Upper lobe of left lung (tissue), 6 donors: ENCODE results near the gene MAN2B2. TPM values are rescaled to one million over a fixed set of nuclear protein-coding genes. Genes with fewer than 3 reads are reported as not detected.

Experiments used
- ATAC-seq, 2 donors: fragments of 200-7000 bp; cut with Tn5 transposase; one replicate each; pipeline ENCODE4 v1.9.1; 2022; ENCODE audit warnings: mild to moderate bottlenecking in 2 of 2, moderate library complexity in 2 of 2; ENCODE audit not compliant: low FRiP score in 2 of 2
- DNase-seq, 2 donors: peaks; one replicate each; pipeline ENCODE4 v3.0.0-alpha.2; 2019 to 2020
- H3K27ac ChIP-seq, 4 donors: fragments of 200-600 bp; sonication (generic); one replicate each; pipeline ENCODE4 v1.5.1; 2016 to 2019
- H3K27me3 ChIP-seq, 4 donors: fragments of 200-600 bp; sonication (generic); one replicate each; pipeline ENCODE4 v1.5.1; 2017 to 2019
- H3K36me3 ChIP-seq, 4 donors: fragments of 200-600 bp; sonication (generic); one replicate each; pipeline ENCODE4 v1.5.1; 2016 to 2019
- H3K4me1 ChIP-seq, 4 donors: fragments of 200-600 bp; sonication (generic); one replicate each; pipeline ENCODE4 v1.5.1; 2018 to 2019
- H3K4me3 ChIP-seq, 4 donors: fragments of 200-600 bp; sonication (generic); one replicate each; pipeline ENCODE4 v1.5.1; 2017 to 2019; ENCODE audit warnings: mild to moderate bottlenecking in 2 of 4, moderate library complexity in 1 of 4
- H3K9me3 ChIP-seq, 4 donors: fragments of 200-600 bp; sonication (generic); one replicate each; pipeline ENCODE4 v1.5.1; 2018 to 2019
- CTCF ChIP-seq, 6 experiments: fragments of 450-650 bp in 4 of 6; fragments of 200-600 bp in 2 of 6; sonication (generic) in 2 of 6; IDR thresholded peaks; one replicate each; pipeline ENCODE4 v1.5.1; 2016 to 2019; ENCODE audit warnings: antibody characterized with exemption in 6 of 6
- EP300 ChIP-seq, 4 donors: sonication (generic); formaldehyde crosslinking; IDR thresholded peaks; one replicate each; pipeline ENCODE4 v1.5.1; 2017; ENCODE audit warnings: antibody characterized with exemption in 4 of 4, control low read depth in 2 of 4
- POLR2A ChIP-seq, 4 donors: fragments of 450-650 bp; IDR thresholded peaks; one replicate each; pipeline ENCODE4 v1.5.1; 2016 to 2017; ENCODE audit warnings: antibody characterized with exemption in 4 of 4, mild to moderate bottlenecking in 2 of 4
- POLR2AphosphoS5 ChIP-seq, 2 donors: sonication (generic); formaldehyde crosslinking; IDR thresholded peaks; one replicate each; pipeline ENCODE4 v1.5.1; 2017; ENCODE audit warnings: antibody characterized with exemption in 2 of 2
- WGBS, 2 donors: methylation state at CpG; one replicate each; pipeline ENCODE4 v1.1.5; 2017 to 2018; 5-methylcytosine and 5-hydroxymethylcytosine counted together
- total RNA-seq, 6 donors: library from RNA; depleted of rRNA in 4 of 6; stranded (reverse); fragments of >200 nt in 4 of 6; gene quantifications; one replicate each; pipeline versions ENCODE4 v1.1.0 to v1.2.1, GENCODE V29; 2016 to 2021
- donor health status: DM: no; HTN: no; CAD: no; lungs with moderate emphysema.
- donor health status: DM: no; HTN: yes; CAD: no; lungs with severe emphysema.

MAN2B2 gene
- total RNA-seq, 6 donors from 2014 or later, result 17.4 to 44.0 (median 35.4) TPM

- no peak for DNase-seq
- no peaks in the 10 kb centered on the region for H3K27me3 ChIP-seq
- no peak overlapping the region for H3K27ac ChIP-seq
- TF ChIP-seq EP300 (IDR thresholded peaks at IDR 0.05) (no peak), POLR2AphosphoS5 (IDR thresholded peaks at IDR 0.05) (no peak), CTCF (IDR thresholded peaks at IDR 0.05) (no peak), POLR2A (IDR thresholded peaks at IDR 0.05) (no peak)
- H3K36me3 ChIP-seq, result peaks cover 7 to 90% (median 57%) of the 10 kb centered on the region in 4 donors
- no peak for ATAC-seq
- WGBS, 2 donors, result 89 to 93% methylated on average over 3 to 10 of the region's 10 CpGs
- H3K4me3 ChIP-seq, result no peak overlapping the region
- H3K9me3 ChIP-seq, result peaks cover 0 to 13% (median 8%) of the 10 kb centered on the region in 4 donors
- no peaks in the 10 kb centered on the region for H3K4me1 ChIP-seq
These were observed 26.8 kb downstream of the MAN2B2 start for GRCh38 chr4:6601661-6602250.

- 95 to 97% methylated on average over 4 to 6 of the region's 6 CpGs for WGBS, 2 donors
- Histone ChIP-seq H3K36me3 (peaks cover 7 to 90% (median 55%) of the 10 kb centered on the region in 4 donors), H3K9me3 (peaks cover 0 to 13% (median 8%) of the 10 kb centered on the region in 4 donors), H3K4me1 (no peaks in the 10 kb centered on the region), H3K27ac (no peak overlapping the region), H3K4me3 (no peak overlapping the region), H3K27me3 (no peaks in the 10 kb centered on the region)
- DNase-seq, result no peak
- TF ChIP-seq POLR2A (IDR thresholded peaks at IDR 0.05) (no peak), POLR2AphosphoS5 (IDR thresholded peaks at IDR 0.05) (no peak), CTCF (IDR thresholded peaks at IDR 0.05) (no peak), EP300 (IDR thresholded peaks at IDR 0.05) (no peak)
- ATAC-seq, result no peak
These were observed 27.3 kb downstream of the MAN2B2 start for GRCh38 chr4:6602289-6602688.

- DNase-seq (no peak), ATAC-seq (no peak)
- Histone ChIP-seq H3K27ac (no peak overlapping the region), H3K4me1 (no peaks in the 10 kb centered on the region), H3K4me3 (no peak overlapping the region), H3K9me3 (peaks cover 0 to 13% (median 8%) of the 10 kb centered on the region in 4 donors), H3K36me3 (peaks cover 10 to 90% (median 54%) of the 10 kb centered on the region in 4 donors), H3K27me3 (no peaks in the 10 kb centered on the region)
- WGBS, 2 donors, result 98 to 99% methylated on average over 9 to 10 of the region's 12 CpGs
- TF ChIP-seq EP300 (IDR thresholded peaks at IDR 0.05), result no peak
- no peak for TF ChIP-seq POLR2A (IDR thresholded peaks at IDR 0.05)
- no peak for TF ChIP-seq POLR2AphosphoS5 (IDR thresholded peaks at IDR 0.05)
- no peak for TF ChIP-seq CTCF (IDR thresholded peaks at IDR 0.05)
These were observed 28.1 kb downstream of the MAN2B2 start for GRCh38 chr4:6603128-6603527.

- Histone ChIP-seq H3K36me3 (peaks cover 10 to 96% (median 63%) of the 10 kb centered on the region in 4 donors), H3K27me3 (no peaks in the 10 kb centered on the region), H3K9me3 (peaks cover 0 to 13% (median 8%) of the 10 kb centered on the region in 4 donors), H3K4me3 (no peak overlapping the region), H3K4me1 (no peaks in the 10 kb centered on the region), H3K27ac (no peak overlapping the region)
- no peak for TF ChIP-seq POLR2A (IDR thresholded peaks at IDR 0.05)
- no peak for TF ChIP-seq CTCF (IDR thresholded peaks at IDR 0.05)
- TF ChIP-seq EP300 (IDR thresholded peaks at IDR 0.05), result no peak
- TF ChIP-seq POLR2AphosphoS5 (IDR thresholded peaks at IDR 0.05), result no peak
- 95% methylated on average over 8 of the region's 8 CpGs; no CpG with 5 or more reads in 1 of the 2 donors for WGBS, 2 donors
- DNase-seq (no peak), ATAC-seq (no peak)
These were observed 30.1 kb downstream of the MAN2B2 start for GRCh38 chr4:6605114-6605513.

- TF ChIP-seq POLR2AphosphoS5 (IDR thresholded peaks at IDR 0.05), result no peak
- no peak for TF ChIP-seq CTCF (IDR thresholded peaks at IDR 0.05)
- no peak for TF ChIP-seq POLR2A (IDR thresholded peaks at IDR 0.05)
- no peak for TF ChIP-seq EP300 (IDR thresholded peaks at IDR 0.05)
- Histone ChIP-seq H3K36me3 (peaks cover 12 to 96% (median 63%) of the 10 kb centered on the region in 4 donors), H3K4me1 (no peaks in the 10 kb centered on the region), H3K4me3 (no peak overlapping the region), H3K27ac (no peak overlapping the region), H3K9me3 (peaks cover 0 to 13% (median 8%) of the 10 kb centered on the region in 4 donors), H3K27me3 (no peaks in the 10 kb centered on the region)
- no peak for ATAC-seq
- DNase-seq, result no peak
- WGBS, 2 donors, result 97 to 98% methylated on average over 2 of the region's 2 CpGs
These were observed 30.6 kb downstream of the MAN2B2 start for GRCh38 chr4:6605605-6606004.
